GM21390 (cell line): ENCODE measurements around the gene SMYD4.
"Not testable (repeated sequence)": the region's sequence is repeated elsewhere in the genome, so short reads cannot be mapped to it uniquely, and the experiment has no call there.

Source experiments
- ATAC-seq: cut with Tn5 transposase; IDR thresholded peaks from one replicate; pipeline ENCODE4 v1.9.1; 2021; ENCODE audit not compliant: unreplicated experiment

The SMYD4 gene

GRCh38 chr17:1829592-1830257 is at the start of gene SMYD4, which contains the start of gene RPA1:
TSS of gene SMYD4 (minus strand) at chr17:1829902. CDS start at chr17:1827994, 1,908 bp downstream.
TSS of gene RPA1 (plus strand) at chr17:1830005. CDS start at chr17:1830094, 89 bp downstream.
- peak; percentile 81 for ATAC-seq

GRCh38 chr17:1878419-1879121 is 48.9 kb upstream of the SMYD4 start:
- no peak for ATAC-seq

- ATAC-seq = no peak
These were observed 45.9 kb upstream of the SMYD4 start for GRCh38 chr17:1875597-1875996.

- no peak for ATAC-seq
These were observed 43.7 kb upstream of the SMYD4 start for GRCh38 chr17:1873418-1873817.

GRCh38 chr17:1872976-1873375 is 43.3 kb upstream of the SMYD4 start:
- ATAC-seq = no peak

GRCh38 chr17:1872254-1872653 is 42.6 kb upstream of the SMYD4 start:
- no peak for ATAC-seq

GRCh38 chr17:1871756-1872155 is 42.1 kb upstream of the SMYD4 start:
- no peak for ATAC-seq

- ATAC-seq = no peak
These were observed 40.9 kb upstream of the SMYD4 start for GRCh38 chr17:1870592-1870991.

GRCh38 chr17:1868090-1868489 is 38.4 kb upstream of the SMYD4 start:
- ATAC-seq = no peak

GRCh38 chr17:1867307-1867706 is 37.6 kb upstream of the SMYD4 start:
- ATAC-seq = no peak

- no peak for ATAC-seq
These were observed 35.7 kb upstream of the SMYD4 start for GRCh38 chr17:1865252-1866037.

- ATAC-seq = no peak
These were observed 31.8 kb upstream of the SMYD4 start for GRCh38 chr17:1861391-1862010.

GRCh38 chr17:1860978-1861377 is 31.3 kb upstream of the SMYD4 start:
- ATAC-seq = no peak

- ATAC-seq = not testable (repeated sequence)
These were observed 26.8 kb upstream of the SMYD4 start for GRCh38 chr17:1856462-1856861.

GRCh38 chr17:1853698-1854097 is 24.0 kb upstream of the SMYD4 start:
- no peak for ATAC-seq

GRCh38 chr17:1852327-1852726 is 22.6 kb upstream of the SMYD4 start:
- ATAC-seq = no peak

- ATAC-seq = no peak
These were observed 17.5 kb upstream of the SMYD4 start for GRCh38 chr17:1847191-1847590.

- ATAC-seq = no peak
These were observed 14.2 kb upstream of the SMYD4 start for GRCh38 chr17:1843947-1844346.

- no peak for ATAC-seq
These were observed 9.8 kb upstream of the SMYD4 start for GRCh38 chr17:1839516-1839915.

- ATAC-seq = peak; percentile 44
These were observed 4.9 kb upstream of the SMYD4 start for GRCh38 chr17:1834380-1835149.

- ATAC-seq = no peak
These were observed 586 bp upstream of the SMYD4 start for GRCh38 chr17:1830288-1830687.
